ENCODE results near the gene CYTH3. TPM values are rescaled to one million over a fixed set of nuclear protein-coding genes. Genes with fewer than 3 reads are reported as not detected.
A peak's percentile ranks its signal among the peaks of the same experiment; 100 is the strongest.

CYTH3 gene
- total RNA-seq, 1 donor from 2014 or later: 31.1 TPM

DNA sequence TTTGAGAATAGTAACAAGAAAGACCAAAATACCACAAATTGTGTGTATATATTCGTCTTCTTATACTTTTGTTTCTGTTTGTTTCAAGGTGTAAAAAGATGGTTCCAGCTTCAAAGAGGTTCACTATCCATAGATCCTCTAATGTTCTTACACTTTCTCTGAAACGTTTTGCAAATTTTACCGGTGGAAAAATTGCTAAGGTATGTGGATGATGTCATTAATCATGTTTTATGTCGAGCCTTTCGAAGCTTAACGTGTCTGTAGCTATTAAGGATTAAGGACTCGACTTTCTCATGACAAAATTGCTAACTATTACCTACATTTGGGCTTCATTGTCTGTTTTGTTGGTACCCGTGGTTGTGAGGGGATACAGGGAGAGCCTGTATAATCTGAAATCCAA, 128.4 kb downstream of the CYTH3 start:
- no peaks in the 10 kb centered on the region for H3K4me1 Mint-ChIP-seq (ENCODE audit: unreplicated experiment)
- H3K4me3 Mint-ChIP-seq: no peak overlapping the region
- peaks cover 24% of the 10 kb centered on the region for H3K36me3 Mint-ChIP-seq
- no peak for DNase-seq (ENCODE audit: extremely low spot score, unreplicated experiment)
- H3K27ac Mint-ChIP-seq: no peak overlapping the region
- TF ChIP-seq CTCF (conservative IDR thresholded peaks at IDR 0.05): no peak
- no peaks in the 10 kb centered on the region for H3K27me3 Mint-ChIP-seq
- no peaks in the 10 kb centered on the region for H3K9me3 Mint-ChIP-seq

DNA sequence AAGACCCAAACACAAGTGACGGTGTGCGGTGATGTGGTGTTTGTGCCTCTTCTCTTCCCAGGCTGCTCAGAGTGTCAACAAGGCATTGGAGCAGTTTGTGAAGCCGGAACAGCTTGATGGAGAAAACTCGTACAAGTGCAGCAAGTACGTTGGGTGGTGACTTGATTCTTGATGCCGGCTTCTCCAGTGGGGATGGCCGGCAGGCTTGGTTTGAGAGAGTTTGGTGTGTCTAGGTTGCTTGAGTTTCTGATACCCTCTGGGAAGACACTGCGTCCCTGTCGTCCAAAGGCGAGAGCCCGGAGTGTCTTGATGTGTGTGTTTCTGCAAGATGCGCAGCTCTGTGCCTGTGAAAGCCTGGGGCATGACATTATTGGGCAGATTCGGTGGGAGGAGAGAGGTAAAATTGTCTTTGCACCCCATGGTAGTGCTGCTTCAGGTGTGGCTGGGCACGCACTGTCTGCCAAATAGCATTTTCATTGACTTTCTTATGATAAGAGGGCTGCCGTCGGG, 129.5 kb downstream of the CYTH3 start:
- Mint-ChIP-seq H3K27ac (no peak overlapping the region), H3K36me3 (peaks cover 23% of the 10 kb centered on the region), H3K4me1 (ENCODE audit: unreplicated experiment) (no peaks in the 10 kb centered on the region), H3K4me3 (no peak overlapping the region), H3K27me3 (no peaks in the 10 kb centered on the region), H3K9me3 (no peaks in the 10 kb centered on the region)
- TF ChIP-seq CTCF (conservative IDR thresholded peaks at IDR 0.05): no peak
- peak; percentile 36 for DNase-seq (ENCODE audit: extremely low spot score, unreplicated experiment)

DNA sequence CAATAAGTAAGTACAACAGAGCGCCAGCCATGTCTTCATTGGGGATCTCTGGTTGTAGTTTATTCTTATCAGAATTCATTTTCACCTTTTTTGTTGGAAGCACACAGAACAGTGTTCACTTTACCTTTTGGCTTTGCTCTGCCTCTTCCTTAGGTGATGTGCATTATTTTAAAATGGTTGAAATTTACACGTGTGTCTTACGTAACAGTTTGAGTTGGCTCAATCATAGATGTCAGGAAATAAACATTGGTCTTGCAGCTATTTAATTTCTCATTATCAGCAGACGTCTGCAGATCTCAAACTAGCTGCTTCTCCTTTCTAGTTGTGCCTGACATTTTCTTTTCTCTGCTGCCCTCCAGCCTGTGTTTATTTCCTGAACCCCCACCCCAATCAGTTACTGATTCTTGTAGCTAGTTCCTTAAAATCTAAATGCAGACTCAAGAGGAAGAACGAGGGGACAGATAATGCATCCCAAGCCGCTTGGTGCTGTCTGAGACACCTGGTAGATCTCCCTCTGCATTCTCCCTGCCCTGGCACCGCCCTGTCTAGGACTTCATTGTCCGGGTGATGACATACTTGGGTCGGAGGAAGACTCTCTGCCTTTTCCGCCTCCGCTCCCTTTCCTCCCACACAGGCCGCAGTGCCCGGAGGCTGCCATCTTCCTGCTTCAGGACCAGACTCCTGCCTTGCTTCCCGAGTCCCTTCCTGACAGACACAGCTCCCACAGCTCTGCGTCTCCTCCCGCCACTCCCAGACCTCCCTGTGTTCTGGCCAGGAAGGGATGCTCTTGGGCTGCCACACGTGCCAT, 133.0 kb downstream of the CYTH3 start:
- Mint-ChIP-seq H3K36me3 (peaks cover 9% of the 10 kb centered on the region), H3K4me3 (no peak overlapping the region), H3K27ac (no peak overlapping the region)

DNA sequence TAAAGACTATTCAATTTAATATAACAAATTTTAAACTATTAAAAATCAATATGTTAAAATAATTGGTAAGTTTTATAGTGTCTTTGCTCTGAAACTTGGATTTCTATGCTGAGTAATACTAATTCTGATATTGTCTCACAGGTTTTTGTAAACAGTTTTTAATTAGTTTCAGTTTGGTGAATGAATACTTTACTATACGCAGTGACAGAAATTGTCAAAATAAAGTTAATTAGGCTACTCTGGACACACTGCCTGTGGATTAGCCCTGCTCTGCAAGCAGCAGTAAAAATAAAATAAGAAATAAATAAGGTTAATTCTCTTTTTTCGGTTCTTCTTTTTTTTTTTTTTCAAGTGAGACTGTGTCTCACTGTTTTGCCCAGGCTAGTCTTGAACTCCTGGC, 135.9 kb downstream of the CYTH3 start:
- Mint-ChIP-seq H3K9me3 (no peaks in the 10 kb centered on the region), H3K4me1 (ENCODE audit: unreplicated experiment) (no peaks in the 10 kb centered on the region), H3K27me3 (no peaks in the 10 kb centered on the region), H3K36me3 (peaks cover 25% of the 10 kb centered on the region), H3K27ac (no peak overlapping the region), H3K4me3 (no peak overlapping the region)
- TF ChIP-seq CTCF (conservative IDR thresholded peaks at IDR 0.05): no peak
- no peak for DNase-seq (ENCODE audit: extremely low spot score, unreplicated experiment)

More for the DNA sequence above, 133.0 kb downstream of the CYTH3 start:
- no peaks in the 10 kb centered on the region for H3K27me3 Mint-ChIP-seq
- H3K4me1 Mint-ChIP-seq (ENCODE audit: unreplicated experiment): no peaks in the 10 kb centered on the region
- no peak for TF ChIP-seq CTCF (conservative IDR thresholded peaks at IDR 0.05)
- H3K9me3 Mint-ChIP-seq: no peaks in the 10 kb centered on the region
- DNase-seq (ENCODE audit: extremely low spot score, unreplicated experiment): no peak

DNA sequence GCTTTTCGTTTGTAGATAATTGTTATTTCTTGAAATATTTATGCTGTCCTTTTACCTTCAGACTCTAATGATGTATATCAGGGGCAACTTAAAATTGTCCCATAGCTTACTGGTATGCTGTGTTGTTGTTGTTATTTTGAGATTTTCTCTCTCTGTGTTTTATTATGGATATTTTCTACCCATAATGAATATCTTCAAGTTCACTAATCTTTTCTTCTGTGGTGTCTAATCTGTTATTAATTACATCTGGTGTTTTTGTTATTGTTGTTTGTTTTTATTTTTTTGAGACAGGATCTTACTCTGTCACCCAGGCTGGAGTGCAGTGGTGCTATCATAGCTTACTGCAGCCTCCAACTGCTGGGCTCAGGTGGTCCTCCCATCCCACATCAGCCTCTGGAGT, 139.2 kb downstream of the CYTH3 start:
- Mint-ChIP-seq H3K4me3 (no peak overlapping the region), H3K36me3 (peaks cover 33% of the 10 kb centered on the region), H3K9me3 (no peaks in the 10 kb centered on the region), H3K27me3 (no peaks in the 10 kb centered on the region), H3K4me1 (ENCODE audit: unreplicated experiment) (no peaks in the 10 kb centered on the region), H3K27ac (no peak overlapping the region)
- no peak for DNase-seq (ENCODE audit: extremely low spot score, unreplicated experiment)
- TF ChIP-seq CTCF (conservative IDR thresholded peaks at IDR 0.05): no peak
